Measurements from ENCODE around the gene CFAP90. TPM values are rescaled to one million over a fixed set of nuclear protein-coding genes. Genes with fewer than 3 reads are reported as not detected.

The CFAP90 gene
- not detected in 2 replicates for total RNA-seq

GRCh38 chr5:7850395-7851239 is at the start of gene CFAP90:
TSS of gene CFAP90 (minus strand) at chr5:7851133. CDS start at chr5:7851021, 112 bp downstream.
- FAIRE-seq, result no peak
- peak within 1 kb of the TSS; percentile 34 for H3K4me3 ChIP-seq (ENCODE audit: low read depth, low read length)
- peaks cover 8% of the 10 kb centered on the region for H3K27me3 ChIP-seq (ENCODE audit: control insufficient read depth, insufficient read depth, low read length)
- H3K36me3 ChIP-seq (ENCODE audit: control insufficient read depth, insufficient read depth, low read length), result no peaks in the 10 kb centered on the region
- no peak for DNase-seq (ENCODE audit: low read depth)
- peak; percentile 47 for TF ChIP-seq CTCF (IDR thresholded peaks at IDR 0.05; ENCODE audit: insufficient read depth, low read length, severe bottlenecking)

- DNase-seq (ENCODE audit: low read depth) (peak; percentile 37), FAIRE-seq (no peak)
- peak; percentile 30 for TF ChIP-seq CTCF (IDR thresholded peaks at IDR 0.05; ENCODE audit: insufficient read depth, low read length, severe bottlenecking)
- Histone ChIP-seq H3K27me3 (ENCODE audit: control insufficient read depth, insufficient read depth, low read length) (no peaks in the 10 kb centered on the region), H3K4me3 (ENCODE audit: low read depth, low read length) (no peak overlapping the region), H3K36me3 (ENCODE audit: control insufficient read depth, insufficient read depth, low read length) (peaks cover 17% of the 10 kb centered on the region)
Observed at GRCh38 chr5:7897014-7897600, 46.2 kb upstream of the CFAP90 start.

GRCh38 chr5:7894860-7895259 is 43.9 kb upstream of the CFAP90 start:
- DNase-seq (ENCODE audit: low read depth) (no peak), FAIRE-seq (no peak)
- no peak for TF ChIP-seq CTCF (IDR thresholded peaks at IDR 0.05; ENCODE audit: insufficient read depth, low read length, severe bottlenecking)
- Histone ChIP-seq H3K36me3 (ENCODE audit: control insufficient read depth, insufficient read depth, low read length) (peaks cover 17% of the 10 kb centered on the region), H3K27me3 (ENCODE audit: control insufficient read depth, insufficient read depth, low read length) (no peaks in the 10 kb centered on the region), H3K4me3 (ENCODE audit: low read depth, low read length) (no peak overlapping the region)

GRCh38 chr5:7894439-7894838 is 43.5 kb upstream of the CFAP90 start:
- no peak overlapping the region for H3K4me3 ChIP-seq (ENCODE audit: low read depth, low read length)
- H3K27me3 ChIP-seq (ENCODE audit: control insufficient read depth, insufficient read depth, low read length), result no peaks in the 10 kb centered on the region
- no peak for FAIRE-seq
- no peak for DNase-seq (ENCODE audit: low read depth)
- no peak for TF ChIP-seq CTCF (IDR thresholded peaks at IDR 0.05; ENCODE audit: insufficient read depth, low read length, severe bottlenecking)
- peaks cover 18% of the 10 kb centered on the region for H3K36me3 ChIP-seq (ENCODE audit: control insufficient read depth, insufficient read depth, low read length)

- no peaks in the 10 kb centered on the region for H3K27me3 ChIP-seq (ENCODE audit: control insufficient read depth, insufficient read depth, low read length)
- TF ChIP-seq CTCF (IDR thresholded peaks at IDR 0.05; ENCODE audit: insufficient read depth, low read length, severe bottlenecking), result no peak
- peaks cover 16% of the 10 kb centered on the region for H3K36me3 ChIP-seq (ENCODE audit: control insufficient read depth, insufficient read depth, low read length)
Observed at GRCh38 chr5:7888901-7889300, 38.0 kb upstream of the CFAP90 start.

More at GRCh38 chr5:7888901-7889300, 38.0 kb upstream of the CFAP90 start:
- DNase-seq (ENCODE audit: low read depth) (no peak), FAIRE-seq (no peak)
- no peak overlapping the region for H3K4me3 ChIP-seq (ENCODE audit: low read depth, low read length)
